ENCODE results near the gene CREB3L1.
"Not testable (repeated sequence)": the region's sequence is repeated elsewhere in the genome, so short reads cannot be mapped to it uniquely, and the experiment has no call there.

The CREB3L1 gene

DNA sequence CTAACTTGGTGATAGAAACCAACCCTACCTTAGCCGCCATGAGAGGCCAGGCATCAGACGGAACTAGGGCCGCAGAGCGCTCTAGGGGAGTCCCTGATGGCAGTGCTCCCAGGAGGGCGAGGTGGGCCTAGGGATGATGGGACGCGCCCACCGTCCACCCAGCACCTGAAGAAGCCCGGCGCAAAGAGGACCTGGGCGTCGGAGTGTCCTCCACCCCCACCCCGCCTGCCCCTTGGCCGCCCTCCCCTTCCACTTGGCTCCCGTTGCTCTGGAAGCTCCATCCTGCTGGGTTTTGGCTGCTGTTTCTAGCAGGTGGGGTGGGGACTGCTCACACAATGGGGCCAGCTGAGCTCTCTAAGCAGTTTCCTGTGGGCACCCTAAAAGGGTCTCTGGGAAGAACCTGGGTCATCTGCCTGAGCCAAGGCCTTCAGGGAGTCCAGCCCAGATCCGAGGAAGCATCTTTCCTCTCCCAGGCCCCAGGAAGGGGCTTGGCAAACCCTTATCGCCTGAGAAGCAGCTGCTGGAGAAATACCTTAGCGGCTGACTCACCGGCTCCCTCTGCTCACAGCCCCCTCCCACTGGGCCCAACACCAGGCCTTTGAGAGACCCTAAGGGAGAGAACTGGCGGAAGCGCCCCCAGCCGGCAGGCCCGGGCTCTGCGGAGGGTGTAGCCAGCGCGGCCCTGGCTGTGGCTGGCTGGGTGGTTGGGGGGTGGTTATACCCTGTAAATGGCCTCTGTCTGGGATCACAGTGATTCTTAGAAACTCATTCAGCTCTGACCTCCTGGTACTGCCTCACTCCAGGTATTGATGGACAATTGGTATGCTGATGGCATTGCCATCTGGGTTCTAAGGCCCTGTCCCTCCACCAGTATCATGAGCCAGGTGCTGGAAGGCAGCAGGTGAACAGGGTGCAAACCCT, 19.3 kb downstream of the CREB3L1 start:
- peak; percentile 73 for DNase-seq (ENCODE audit: low read depth)

DNA sequence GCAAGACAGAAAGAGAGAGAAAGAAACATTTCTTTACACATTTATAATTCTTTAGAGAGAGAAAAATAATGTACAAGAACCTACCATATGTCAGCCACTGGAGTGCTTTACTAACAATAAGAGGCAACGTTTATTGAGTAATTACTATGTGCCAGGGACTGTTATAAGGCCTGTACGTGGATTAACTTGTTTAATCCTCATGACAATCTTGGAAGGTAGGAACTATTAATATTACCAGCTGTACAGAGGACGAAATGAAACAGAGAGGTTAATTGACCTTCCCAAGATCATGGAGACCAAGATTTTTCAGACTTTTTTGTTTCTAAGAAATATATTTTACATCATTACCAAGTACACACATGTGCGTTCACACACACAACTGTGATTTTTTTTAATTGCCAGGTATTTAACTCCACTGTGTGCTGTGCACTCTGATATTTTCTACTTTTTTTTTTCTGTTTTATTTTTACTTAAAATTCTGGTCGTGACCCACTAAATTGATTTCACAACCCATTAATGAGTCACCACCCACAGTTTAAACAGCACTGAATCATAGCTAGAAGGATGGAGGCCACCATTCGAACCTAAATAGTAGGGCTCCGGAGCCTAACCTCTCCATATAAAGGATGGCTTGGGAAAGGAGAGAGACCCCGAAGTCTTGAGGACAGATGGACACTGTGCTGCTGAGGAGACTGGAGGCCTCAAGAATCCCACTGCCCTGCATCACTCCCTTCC, 21.4 kb downstream of the CREB3L1 start:
- no peak for DNase-seq (ENCODE audit: low read depth)

DNA sequence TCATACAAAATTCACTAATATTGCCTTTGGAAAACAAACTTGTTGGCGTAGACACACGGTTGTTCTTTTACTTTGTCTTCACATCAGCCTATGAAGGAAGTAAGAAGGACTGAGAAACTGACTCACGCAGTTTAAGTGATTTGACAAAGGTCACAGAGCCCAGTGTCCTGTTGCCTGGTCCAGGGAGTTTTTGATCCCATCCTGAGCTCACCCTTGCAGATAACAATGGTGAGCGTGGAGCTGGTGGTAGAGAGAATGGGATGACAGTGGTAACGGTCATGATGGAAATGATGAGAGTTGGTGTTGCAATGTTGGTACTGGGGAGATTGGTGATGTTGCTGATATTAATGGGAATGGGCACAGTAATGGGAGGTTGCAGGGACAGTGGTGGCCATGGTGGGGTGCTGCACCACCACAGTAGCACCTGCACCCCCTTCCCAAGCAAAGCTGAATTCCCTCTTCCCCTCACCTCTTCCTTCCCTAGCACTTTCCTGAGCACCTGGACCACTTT, 22.0 kb downstream of the CREB3L1 start:
- no peak for DNase-seq (ENCODE audit: low read depth)

DNA sequence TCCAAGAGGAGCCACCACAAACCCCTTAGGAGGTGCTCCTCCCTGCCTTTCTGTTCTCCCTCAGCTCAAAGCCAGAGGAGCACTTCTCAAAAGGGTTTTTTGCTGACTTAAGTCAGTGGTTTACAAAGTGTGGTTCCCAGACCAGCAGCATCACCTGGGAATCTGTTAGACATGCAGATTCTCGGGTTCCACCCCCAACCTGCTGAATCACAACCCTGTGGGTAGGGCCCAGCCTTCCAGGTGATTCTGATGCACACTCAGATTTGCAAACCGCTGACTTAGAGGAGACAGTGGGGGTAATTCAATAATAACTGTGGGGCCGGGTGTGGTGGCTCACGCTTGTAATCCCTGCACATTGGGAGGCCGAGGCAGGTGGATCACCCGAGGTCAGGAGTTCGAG, 22.8 kb downstream of the CREB3L1 start:
- DNase-seq (ENCODE audit: low read depth): no peak

DNA sequence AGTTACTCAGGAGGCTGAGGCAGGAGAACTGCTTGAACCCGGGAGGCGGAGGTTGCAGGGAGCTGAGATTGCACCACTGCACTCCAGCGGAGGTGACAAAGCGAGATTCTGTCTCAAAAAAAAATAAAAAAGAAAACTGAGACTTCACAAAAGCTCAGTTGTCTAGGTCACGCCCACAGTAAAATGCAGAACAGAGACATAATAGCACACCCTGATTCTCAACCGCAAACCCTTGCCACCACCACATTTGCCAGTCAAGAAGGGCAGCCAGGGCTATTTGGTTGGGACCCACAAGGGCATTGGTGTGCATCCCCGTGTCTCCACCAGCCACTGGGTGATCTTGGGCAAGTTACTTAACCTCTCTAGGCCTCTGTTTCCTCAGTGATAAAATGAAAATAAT, 25.4 kb downstream of the CREB3L1 start:
- no peak for DNase-seq (ENCODE audit: low read depth)

DNA sequence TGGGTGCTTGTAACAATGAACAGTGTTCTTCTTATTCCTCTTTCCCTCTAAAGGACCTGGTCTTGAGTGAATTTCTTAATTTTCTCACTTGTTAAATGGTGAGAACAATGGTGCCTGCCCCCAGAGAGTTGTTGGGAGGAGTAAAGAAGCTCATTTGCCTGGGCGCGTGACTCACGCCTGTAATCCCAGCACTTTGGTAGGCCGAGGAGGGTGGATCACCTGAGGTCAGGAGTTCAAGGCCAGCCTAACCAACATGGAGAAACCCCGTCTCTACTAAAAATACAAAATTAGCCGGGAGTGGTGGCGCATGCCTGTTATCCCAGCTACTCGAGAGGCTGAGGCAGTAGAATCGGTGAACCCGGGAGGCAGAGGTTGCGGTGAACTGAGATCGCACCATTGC, 26.6 kb downstream of the CREB3L1 start:
- not testable (repeated sequence) for DNase-seq (ENCODE audit: low read depth)

DNA sequence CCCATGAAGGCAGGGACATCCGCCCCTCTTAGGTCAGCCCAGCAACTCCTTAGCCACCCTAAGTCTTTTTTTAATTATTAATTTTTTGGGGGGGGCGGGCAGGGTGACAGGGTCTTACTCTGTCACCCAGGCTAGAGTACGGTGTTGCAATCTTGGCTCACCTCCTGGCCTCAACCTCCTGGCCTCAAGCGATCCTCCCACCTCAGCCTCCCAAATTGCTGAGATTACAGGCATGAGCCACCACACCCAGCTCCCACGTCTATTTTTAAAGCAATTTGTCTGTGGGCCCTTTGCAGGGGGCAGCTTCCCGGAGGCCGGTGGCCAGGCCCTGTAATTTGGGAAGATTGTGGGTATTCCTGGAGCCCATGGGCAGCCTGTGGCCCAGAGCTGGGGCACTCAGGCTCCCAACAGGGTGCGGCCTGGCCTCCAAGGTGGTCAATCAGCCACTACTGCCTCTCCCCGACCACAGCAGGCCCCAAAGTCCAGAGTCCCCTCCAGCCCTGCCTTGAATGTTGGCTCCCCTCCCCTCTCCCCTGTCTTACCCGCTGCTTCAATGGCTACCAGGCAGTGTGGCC, 27.2 kb downstream of the CREB3L1 start:
- no peak for DNase-seq (ENCODE audit: low read depth)

DNA sequence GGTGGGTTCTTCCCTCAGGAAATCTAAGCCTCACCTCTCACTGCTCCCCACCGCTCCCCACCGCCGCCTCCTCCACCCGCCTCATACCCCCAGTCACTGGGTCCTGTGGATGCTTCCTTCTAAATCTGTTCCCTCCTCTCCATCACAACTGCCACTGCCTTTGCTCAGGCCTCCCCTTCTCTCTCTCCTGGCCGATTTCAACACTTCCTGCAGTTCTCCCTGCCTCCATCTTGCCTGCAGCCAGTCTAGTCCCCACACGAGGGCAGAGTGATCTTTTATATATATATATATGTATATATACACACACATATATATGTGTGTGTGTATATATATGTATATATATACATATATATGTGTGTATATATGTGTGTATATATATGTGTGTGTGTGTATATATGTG, 27.8 kb downstream of the CREB3L1 start:
- no peak for DNase-seq (ENCODE audit: low read depth)

DNA sequence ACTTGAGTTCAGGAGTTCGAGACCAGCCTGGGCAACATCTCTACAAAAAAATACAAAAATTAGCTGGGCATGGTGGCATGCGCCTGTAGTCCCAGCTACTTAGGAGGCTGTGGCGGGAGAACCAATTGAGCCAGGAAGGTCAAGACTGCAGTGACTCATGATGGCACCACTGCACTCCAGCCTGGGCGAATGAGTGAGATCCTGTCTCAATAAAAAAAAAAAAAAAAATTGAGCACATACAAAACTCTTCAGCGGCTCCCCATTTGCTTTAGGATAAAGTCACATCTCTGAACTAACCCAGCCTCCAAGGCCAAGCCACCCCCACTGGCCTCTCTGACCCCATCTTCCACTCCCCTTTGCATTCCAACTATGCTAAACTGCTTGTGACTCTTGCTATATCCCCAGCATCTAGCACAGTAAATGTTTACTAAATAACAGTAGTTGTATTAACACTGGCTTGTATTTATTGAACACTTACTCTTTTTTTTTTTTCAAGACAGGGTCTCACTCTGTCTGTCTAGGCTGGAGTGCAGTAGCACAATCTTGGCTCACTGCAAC, 28.9 kb downstream of the CREB3L1 start:
- DNase-seq (ENCODE audit: low read depth): no peak

DNA sequence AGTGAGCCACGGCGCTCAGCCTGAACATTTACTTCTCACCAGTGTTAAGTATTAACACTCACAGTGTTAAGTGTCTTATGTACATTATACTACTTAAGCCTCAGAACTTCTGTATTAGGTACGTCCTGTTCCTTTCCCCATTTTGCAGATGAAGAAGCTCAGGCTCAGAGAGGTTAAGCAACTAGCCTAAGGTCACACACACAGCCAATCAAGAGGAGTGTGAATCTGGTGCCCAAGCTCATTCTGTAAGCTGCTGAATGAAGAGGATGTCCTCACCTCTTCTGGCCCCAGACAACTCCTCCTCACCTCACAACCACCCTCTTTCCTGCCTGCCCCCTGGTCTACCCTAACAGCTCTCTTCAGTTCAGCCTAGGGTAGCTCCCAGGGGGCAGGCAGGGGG, 29.9 kb downstream of the CREB3L1 start:
- DNase-seq (ENCODE audit: low read depth): no peak

DNA sequence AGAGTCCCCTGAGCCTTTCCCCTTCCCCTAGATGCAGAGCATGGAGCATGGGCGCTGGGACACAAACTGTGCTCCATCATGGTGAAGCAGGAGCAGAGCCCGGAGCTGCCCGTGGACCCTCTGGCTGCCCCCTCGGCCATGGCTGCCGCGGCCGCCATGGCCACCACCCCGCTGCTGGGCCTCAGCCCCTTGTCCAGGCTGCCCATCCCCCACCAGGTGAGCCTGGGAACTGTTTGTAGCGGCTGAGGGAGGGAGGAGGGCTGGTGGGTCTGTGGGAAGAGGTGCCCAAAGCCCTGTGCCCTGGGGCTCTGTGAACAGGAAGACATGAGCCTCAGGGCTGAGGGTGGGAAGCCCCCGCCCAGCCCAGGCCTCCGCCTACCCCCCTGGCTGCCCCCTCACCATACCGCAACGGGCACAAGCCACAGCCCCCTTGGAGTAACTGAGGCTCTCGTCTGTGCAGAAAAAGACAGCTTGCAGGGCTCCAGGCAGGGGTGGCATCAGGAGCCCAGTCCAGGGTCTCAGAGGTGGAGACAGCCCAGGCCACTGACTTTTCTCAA, 30.4 kb downstream of the CREB3L1 start:
- no peak for DNase-seq (ENCODE audit: low read depth)

DNA sequence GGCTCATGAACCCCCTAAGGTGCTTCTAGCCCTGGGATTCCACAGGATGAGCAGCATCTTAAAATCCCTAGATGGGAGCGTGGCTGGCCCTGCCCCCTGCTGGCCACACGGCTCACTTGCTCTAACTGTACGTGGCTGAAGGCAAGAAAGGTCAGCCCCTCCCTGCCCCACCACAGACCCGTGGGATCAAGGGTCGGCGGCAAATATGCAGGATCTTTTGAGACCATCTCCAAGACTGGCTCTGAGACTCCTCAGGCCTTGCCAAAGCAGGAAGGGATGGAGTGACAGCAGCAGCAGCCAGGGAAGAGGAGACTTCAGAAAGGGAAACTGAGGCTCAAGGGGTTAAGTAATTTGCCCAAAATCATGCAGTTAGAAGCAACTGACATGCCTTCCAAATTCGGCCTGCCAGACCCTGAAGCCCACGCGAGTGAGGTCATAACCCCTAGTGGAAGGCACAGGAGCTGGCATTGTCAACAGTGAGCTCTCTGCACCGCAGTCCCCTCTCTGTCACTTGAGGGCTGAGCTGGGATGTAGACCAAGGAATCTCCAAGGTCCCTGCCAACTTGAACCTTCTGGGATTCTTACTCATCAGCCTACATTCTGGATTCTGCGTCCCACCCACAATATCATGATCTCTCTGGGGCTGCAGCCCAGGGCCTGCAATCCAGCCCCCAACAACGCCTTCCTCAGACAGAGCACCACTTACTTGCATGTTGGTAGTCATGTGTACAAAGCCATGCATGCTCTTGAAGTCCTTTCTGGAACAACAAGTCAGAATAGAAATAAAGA, 31.4 kb downstream of the CREB3L1 start:
- DNase-seq (ENCODE audit: low read depth): no peak

DNA sequence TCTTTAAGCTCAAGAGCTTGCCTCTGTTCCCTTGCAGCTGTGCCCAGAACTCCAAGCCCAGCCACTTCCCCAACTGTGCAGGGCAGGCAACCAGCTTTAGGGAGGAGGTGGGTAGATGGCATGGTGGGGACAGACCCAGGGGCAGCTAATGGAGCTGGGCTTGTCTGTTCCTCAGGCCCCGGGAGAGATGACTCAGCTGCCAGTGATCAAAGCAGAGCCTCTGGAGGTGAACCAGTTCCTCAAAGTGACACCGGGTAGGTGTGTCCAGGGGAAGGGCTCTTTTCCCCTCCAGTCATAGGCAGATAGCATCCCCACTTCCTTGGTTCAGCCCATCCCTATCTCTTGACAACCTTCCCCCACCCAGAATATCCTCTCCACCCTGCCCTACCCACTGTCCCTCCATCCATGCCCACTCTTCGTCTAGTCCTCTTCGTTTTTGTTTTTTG, 32.4 kb downstream of the CREB3L1 start:
- no peak for DNase-seq (ENCODE audit: low read depth)

DNA sequence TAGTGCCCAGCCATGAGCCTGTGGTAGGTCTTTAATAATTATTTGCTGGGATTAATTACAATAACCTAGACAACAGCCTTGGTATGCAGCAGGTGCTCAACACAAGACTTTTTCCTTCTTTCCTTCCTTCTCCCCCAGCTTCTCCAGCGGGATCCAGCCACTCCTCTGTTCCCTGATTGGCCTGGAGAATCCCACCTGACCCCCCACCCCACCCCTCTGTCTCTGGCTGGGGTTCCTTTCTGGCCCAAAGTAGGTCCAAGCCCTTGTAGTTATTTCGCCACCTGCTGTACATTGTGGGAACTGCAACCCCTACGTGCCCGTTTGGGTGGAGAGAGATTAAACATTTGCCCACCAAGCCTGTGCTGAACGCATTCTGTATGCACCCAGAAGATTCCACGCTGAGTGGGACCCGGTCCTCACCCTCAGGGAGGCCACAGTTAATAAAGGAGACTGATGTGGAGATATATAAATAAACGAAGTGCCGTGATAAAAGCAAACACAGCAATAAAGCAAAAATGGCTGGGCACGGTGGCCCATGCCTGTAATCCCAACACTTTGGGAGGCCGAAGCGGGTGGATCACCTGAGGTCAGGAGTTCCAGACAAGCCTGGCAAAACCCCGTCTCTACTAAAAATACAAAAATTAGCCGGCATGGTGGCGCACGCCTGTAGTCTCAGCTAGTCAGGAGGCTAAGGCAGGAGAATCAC, 37.7 kb downstream of the CREB3L1 start:
- DNase-seq (ENCODE audit: low read depth): no peak

DNA sequence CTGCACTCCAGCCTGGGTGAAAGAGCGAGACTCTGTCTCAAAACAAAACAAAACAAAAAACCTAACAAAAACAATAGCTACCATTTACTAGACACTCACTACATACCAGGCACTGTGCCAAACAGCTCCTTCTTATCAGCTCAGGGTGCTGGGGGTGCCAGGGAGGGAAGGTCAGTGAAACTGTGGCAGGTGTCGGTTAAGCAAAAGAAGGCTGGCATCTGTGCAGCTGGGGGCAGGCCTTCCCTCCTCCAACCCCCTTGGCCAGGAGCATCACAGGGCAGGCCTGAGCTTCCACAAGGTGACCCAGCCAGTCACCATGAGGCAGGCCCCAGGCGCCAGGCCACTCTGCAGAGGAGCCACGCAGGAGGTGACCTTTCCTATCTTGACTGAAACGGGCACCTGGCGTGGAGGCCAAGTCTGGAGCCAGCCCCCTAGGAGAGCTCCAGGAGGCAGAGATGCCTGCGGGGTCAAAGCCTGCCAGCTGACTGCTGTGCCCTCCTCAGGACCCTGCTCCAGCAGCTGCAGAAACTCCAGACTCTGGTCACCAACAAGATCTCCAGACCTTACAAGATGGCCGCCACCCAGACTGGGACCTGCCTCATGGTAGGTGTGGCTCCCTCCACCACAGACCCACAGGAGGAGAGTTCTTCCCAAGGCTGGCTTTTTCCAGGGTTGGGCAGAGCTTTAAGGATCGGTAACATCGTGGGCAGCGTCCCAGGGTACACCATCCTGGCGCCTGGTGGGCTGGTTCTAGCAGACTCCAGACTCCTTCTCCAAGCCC, 38.5 kb downstream of the CREB3L1 start:
- no peak for DNase-seq (ENCODE audit: low read depth)

DNA sequence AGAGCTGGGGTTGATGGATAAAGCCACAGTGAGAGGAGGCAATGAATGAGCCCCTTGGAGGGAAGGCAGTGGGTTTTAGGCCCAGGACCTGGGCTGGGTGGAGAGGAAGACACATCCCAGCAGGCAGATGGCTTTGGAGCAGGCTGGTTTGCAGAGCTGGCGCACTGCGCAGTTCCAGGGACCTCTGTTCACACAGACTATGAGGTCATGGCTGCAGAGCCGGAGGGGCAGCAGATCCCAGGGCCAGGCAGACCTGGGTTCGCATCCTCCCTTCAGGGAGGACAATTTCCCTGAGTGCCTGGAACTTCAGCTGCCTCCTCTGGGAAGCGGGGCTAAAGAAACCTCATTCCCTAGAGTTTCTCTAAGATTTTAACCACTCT, 41.6 kb downstream of the CREB3L1 start:
- DNase-seq (ENCODE audit: low read depth): no peak

DNA sequence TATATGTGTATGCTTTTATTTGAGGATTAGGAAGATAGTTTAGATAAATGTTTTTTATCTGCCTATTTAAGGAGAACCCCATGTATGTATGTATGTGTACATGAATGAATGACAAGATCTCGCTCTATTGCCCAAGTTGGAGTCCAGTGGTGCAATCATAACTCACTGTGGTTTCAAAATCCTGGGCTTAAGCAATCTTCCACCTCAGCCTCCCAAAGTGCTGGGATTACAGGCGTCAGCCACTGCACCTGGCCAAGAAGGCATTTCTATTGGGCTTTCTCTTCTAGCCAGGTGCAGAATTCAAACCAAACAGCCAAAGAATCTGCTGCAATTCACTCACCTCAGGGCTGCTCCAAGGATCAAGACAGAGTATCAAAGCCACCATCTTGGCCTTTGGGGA, 44.3 kb downstream of the CREB3L1 start:
- no peak for DNase-seq (ENCODE audit: low read depth)

DNA sequence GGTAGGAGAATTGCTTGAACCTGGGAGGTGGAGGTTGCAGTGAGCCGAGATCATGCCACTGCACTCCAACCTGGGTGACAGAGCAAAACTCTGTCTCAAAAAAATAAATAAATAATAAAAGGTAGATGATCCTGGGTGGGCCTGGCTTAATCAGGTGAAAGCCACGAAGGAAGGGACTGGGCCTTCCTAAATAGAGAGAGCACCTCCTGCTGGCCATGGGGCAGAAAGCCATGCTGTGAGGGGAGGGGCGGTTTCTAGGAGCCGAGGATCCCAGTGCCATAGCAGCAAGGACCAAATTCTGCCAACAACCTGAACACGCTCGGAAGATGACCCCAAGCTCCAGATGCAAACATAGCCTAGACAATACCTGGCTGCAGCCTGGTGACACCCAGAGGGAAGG, 45.3 kb downstream of the CREB3L1 start:
- no peak for DNase-seq (ENCODE audit: low read depth)

DNA sequence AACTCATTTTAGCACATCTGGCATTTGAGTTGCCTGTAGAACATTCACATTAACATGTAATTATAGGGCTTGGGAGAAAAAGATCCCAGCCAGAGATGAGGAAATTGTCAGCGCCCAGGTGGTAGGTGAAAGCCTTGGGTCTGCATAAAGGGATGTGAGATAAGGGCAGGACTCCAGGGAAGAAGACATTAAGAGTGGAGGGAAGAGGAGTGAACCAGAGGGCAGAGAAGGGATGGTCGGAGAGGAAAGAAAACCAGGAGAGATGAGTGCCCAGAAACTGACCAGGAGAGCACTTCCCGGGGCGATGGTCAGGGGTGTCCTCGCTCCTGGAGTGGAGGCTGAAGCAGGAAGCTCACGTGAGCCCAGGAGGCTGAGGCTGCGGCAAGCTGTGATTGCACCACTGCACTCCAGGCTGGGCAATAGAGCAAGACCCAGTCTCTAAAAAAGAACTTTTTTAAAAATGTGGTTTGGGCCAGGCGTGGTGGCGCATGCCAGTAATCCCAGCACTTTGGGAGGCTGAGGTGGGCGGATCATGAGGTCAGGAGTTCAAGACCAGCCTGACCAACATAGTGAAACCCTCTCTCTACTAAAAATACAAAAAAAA, 49.5 kb downstream of the CREB3L1 start:
- DNase-seq (ENCODE audit: low read depth): no peak
